Kidney (tissue), 14 donors: Measurements from ENCODE around the gene MTRR. TPM values are rescaled to one million over a fixed set of nuclear protein-coding genes. Genes with fewer than 3 reads are reported as not detected.

Source experiments
- DNase-seq, 5 donors: peaks; one replicate each; pipeline ENCODE4 v3.0.0-alpha.2; 2013 to 2020
- FAIRE-seq: peaks from 2 replicates; lab custom pipeline; 2012; peaks lifted over from hg19 to GRCh38; lab: Jason Lieb, UNC
- H3K27ac ChIP-seq, 2 donors: one replicate each; pipeline ENCODE4 v1.7.0; 2013; ENCODE audit warnings: low read depth in 2 of 2, low read length in 2 of 2, inconsistent platforms in 1 of 2
- H3K27me3 ChIP-seq: one replicate; pipeline ENCODE4 v1.7.1; 2013; ENCODE audit warnings: low read length, inconsistent platforms; ENCODE audit not compliant: control insufficient read depth, insufficient read depth
- H3K36me3 ChIP-seq, 3 donors: one replicate each; pipeline versions ENCODE4 v1.7.0 to v1.7.1; 2013; ENCODE audit warnings: low read length in 3 of 3, control low read depth in 1 of 3, inconsistent platforms in 1 of 3; ENCODE audit not compliant: insufficient read depth in 3 of 3, control insufficient read depth in 2 of 3
- H3K4me1 ChIP-seq, 3 donors: one replicate each; pipeline versions ENCODE4 v1.7.0 to v1.7.1; 2013; ENCODE audit warnings: low read length in 3 of 3, inconsistent platforms in 1 of 3, low read depth in 1 of 3; ENCODE audit not compliant: control insufficient read depth in 2 of 3, insufficient read depth in 2 of 3
- H3K4me3 ChIP-seq, 3 donors: one replicate each; pipeline versions ENCODE4 v1.7.0 to v1.8.1; 2013; ENCODE audit warnings: low read length in 3 of 3, control low read depth in 1 of 3, inconsistent platforms in 1 of 3
- H3K9ac ChIP-seq, 3 donors: one replicate each; pipeline versions ENCODE4 v1.7.0 to v1.7.1; 2013; ENCODE audit warnings: low read length in 3 of 3, control low read depth in 1 of 3, inconsistent platforms in 1 of 3
- H3K9me3 ChIP-seq, 3 donors: one replicate each; pipeline versions ENCODE4 v1.7.0 to v1.7.1; 2013; ENCODE audit warnings: low read length in 3 of 3, control low read depth in 1 of 3, inconsistent platforms in 1 of 3; ENCODE audit not compliant: control insufficient read depth in 2 of 3, insufficient read depth in 1 of 3
- CTCF ChIP-seq: IDR thresholded peaks from 3 replicates; pipeline ENCODE4 v1.5.1; 2012; ENCODE audit warnings: mild to moderate bottlenecking, moderate library complexity, borderline replicate concordance; ENCODE audit not compliant: insufficient read depth; ENCODE audit errors: extremely low read depth
- intact Hi-C: fragments of 100-400 bp; cut with DNase I; formaldehyde crosslinking; loops from one replicate; pipeline ENCODE4 v1.11.1; 2022
- polyA plus RNA-seq: library from polyadenylated mRNA; stranded (reverse); fragments of 350-450 nt; fragmentation: Illumina TruSeq; extraction: RNeasy Lipid Tissue Mini Kit (QIAGEN cat#74804); gene quantifications from one replicate; pipeline ENCODE4 v1.2.3, GENCODE V29; 2014; ENCODE audit warnings: low read depth, low replicate concordance; ENCODE audit not compliant: insufficient read depth
- total RNA-seq: library from RNA; stranded (reverse); fragmentation: NEBNext Ultra II Directional; extraction: Animal tissue kit (Norgen Biotek cat#: 25700); gene quantifications from one replicate; pipeline ENCODE4 v1.2.1, GENCODE V29; 2021
- donor health status: control.
- donor health status: control.
- donor health status: control.
- donor health status: control.
- donor health status: control.
- donor health status: DM: yes; HTN: yes; CAD: no.
- donor health status: Normal renal cell carcinoma (clear cell type).

The MTRR gene
- total and polyA plus RNA-seq, 2 donors from 2014 or later = 19.6 to 75.8 TPM

GRCh38 chr5:7894860-7895259, 25.9 kb downstream of the MTRR start:
- FAIRE-seq = no peak

GRCh38 chr5:7897014-7897600, 28.2 kb downstream of the MTRR start:
- FAIRE-seq (no peak), DNase-seq (no peak)
- Histone ChIP-seq H3K9me3 (no peaks in the 10 kb centered on the region), H3K9ac (no peak overlapping the region), H3K36me3 (peaks cover 11 to 80% (median 57%) of the 10 kb centered on the region in 3 donors), H3K27me3 (no peaks in the 10 kb centered on the region), H3K4me1 (no peaks in the 10 kb centered on the region), H3K4me3 (no peak overlapping the region), H3K27ac (no peak overlapping the region)
- no peak for TF ChIP-seq CTCF
- intact Hi-C loops = no loop called here

More at GRCh38 chr5:7894860-7895259, 25.9 kb downstream of the MTRR start:
- no peaks in the 10 kb centered on the region for H3K9me3 ChIP-seq
- intact Hi-C loops = no loop called here
- no peak for DNase-seq
- no peak overlapping the region for H3K27ac ChIP-seq
- no peak for TF ChIP-seq CTCF
- no peak overlapping the region for H3K9ac ChIP-seq
- H3K4me1 ChIP-seq = no peaks in the 10 kb centered on the region
- no peak overlapping the region for H3K4me3 ChIP-seq
- peaks cover 6 to 69% (median 58%) of the 10 kb centered on the region in 3 donors for H3K36me3 ChIP-seq
- H3K27me3 ChIP-seq = no peaks in the 10 kb centered on the region

GRCh38 chr5:7902201-7902600, 33.3 kb downstream of the MTRR start:
- Histone ChIP-seq H3K9ac (no peak overlapping the region), H3K9me3 (no peaks in the 10 kb centered on the region), H3K4me3 (no peak overlapping the region), H3K36me3 (peaks cover 8 to 44% (median 31%) of the 10 kb centered on the region in 3 donors), H3K27ac (no peak overlapping the region), H3K4me1 (no peaks in the 10 kb centered on the region), H3K27me3 (no peaks in the 10 kb centered on the region)
- no peak for TF ChIP-seq CTCF
- intact Hi-C loops = no loop called here
- FAIRE-seq = no peak
- no peak for DNase-seq
